GM19043 (cell line): ENCODE data around the gene ZEB2.

Experiments used
- ATAC-seq: cut with Tn5 transposase; IDR thresholded peaks from one replicate; pipeline ENCODE4 v1.9.1; 2021; ENCODE audit warnings: low read depth; ENCODE audit not compliant: unreplicated experiment

ZEB2 gene

DNA sequence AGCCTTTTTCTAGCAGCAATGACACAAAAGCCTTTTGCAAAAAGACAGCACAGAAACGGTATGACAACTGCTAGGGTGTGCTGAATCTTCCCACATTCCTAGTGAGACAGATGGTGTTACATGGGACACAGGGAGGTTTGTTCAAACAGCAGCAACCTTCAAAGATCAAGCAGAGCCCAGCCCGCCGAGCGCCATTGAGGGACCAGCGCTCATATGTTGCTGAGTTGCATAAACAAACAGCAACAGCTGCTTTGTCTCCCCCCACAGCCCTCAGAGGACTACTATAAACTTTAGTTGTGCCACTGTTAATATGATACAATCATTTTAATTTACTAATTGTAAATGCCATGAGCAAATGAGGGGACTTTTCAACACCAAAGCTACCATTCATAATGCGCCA lies 117.7 kb downstream of the ZEB2 start:
- ATAC-seq = no peak

DNA sequence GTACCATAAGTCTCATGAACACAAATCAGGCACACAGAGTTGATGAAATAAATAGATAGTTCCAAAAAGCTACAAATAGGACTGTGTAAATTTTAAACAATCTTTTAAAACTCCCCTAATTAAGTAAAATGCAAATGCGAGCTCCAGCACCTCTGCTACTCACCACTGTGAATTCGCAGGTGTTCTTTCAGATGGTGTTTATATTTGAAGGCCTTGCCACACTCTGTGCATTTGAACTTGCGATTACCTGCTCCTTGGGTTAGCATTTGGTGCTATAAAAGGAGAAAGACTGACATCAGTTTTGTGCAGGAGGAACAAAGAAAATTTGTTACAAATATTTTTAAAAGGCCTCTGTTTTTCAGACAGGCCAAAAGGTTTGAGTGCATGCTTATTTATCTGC lies 118.9 kb downstream of the ZEB2 start:
- ATAC-seq = no peak

DNA sequence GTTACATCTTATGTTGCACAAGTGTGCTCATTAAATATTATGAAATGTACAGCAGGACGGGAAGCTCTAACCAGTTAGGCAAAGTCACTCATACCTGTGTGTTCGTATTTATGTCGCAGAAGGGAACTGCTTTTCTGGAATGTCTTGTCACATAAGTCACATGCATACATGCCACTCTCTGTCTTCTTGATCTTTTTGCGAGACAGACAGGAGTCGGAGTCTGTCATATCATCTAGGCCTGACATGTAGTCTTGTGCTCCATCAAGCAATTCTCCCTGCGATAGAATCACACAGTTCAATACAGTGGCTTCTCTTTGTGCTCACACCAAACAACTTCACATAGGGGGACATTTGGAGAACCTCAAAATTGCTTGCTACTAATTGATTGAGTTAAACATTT lies 123.6 kb downstream of the ZEB2 start:
- ATAC-seq = no peak

DNA sequence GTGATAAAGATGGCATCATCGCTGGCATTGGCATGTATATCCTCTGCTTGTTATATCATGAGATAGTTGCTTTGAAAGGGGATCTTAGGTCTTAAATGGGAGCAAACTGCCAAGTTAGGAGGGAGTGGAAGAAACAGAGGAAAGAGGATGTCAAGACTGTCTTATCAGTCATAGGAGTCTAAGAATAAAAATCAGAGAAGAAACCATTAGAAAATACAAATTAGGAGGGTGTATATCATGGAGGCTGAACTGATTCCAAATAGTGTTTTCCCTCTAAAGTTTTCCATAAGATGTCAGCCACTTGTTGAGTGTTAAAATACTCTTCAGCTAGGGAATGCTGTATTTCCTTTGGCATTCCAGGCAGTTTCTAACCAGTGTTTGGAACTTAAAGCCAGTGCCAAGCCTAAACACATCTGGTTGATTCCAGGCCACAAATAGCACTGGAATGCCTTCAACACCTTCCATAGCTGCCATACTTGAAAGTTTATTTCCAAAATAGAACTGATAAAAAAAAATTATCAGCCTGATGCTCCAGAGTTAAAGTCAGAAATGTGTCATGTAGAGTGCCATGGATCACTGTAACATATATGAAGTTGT lies 129.4 kb downstream of the ZEB2 start:
- ATAC-seq = no peak

DNA sequence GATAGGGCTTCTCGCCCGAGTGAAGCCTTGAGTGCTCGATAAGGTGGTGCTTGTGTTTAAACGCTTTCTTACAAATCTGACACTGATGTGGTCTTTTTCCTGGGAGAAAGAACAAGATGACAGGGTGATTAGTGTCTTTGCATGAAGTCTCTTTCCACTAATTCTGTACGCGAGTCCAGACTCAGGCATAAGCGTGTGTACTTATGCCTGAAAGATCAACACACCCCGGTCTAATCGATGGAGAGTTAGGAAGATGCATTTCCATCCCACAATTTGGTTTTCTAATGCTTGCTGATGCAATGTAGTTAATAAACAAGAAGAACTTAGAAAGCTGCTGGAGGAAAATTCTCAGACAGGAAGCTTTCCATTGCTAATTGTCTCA lies 130.0 kb downstream of the ZEB2 start:
- no peak for ATAC-seq

DNA sequence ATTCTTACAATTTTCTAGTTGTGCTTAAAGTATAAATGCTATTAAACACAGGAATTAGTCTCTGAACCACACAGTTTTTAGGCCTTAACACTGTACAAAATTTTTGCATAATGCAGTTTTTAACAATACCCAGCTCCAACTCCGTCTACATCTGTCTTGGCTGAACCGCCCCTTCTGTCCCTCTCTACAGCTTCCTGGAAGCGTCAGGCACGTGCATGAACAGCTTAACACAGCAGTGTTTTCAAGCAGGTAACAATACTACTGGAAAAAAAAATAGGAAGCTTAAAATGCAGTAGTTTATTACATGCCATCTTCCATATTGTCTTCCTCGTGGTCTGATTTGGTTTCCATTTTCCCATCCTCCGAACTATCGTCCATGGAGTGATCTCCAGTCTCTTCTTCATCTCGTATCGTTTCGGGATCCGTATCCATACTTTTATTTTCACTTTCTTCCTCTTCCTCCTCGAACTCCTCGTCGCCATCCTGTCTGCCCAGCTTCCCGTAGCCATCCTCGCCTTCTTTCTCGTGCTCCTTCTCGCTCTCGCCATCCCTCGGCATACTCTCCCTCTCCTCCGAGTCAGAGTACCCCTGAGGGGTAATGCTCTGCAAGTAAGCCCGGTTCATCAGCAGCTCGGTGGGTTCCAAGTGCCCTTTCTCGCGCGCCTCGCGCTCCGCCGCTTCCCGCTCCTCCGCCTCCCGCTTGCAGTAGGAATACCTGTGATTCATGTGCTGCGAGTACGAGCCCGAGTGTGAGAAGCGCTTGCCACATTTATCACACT lies 130.6 kb downstream of the ZEB2 start:
- no peak for ATAC-seq

DNA sequence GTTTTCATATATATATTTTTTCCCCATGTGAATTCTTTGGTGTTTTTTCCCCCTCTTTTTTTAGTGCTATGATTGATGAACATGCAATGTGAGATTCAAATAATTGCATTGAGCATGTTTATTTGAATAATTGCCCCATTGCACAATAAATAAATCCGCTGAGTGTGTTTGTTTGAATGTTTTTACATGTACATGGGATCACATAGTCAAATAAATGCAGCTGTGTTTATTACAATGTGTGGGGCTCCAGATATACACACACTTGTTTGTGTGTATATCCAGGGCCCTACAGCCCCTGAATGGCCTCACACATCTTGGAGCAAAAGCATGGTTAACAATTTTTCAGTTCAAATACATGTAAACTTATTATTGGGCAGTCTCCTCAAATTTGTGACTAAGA lies 134.5 kb downstream of the ZEB2 start:
- ATAC-seq = no peak

DNA sequence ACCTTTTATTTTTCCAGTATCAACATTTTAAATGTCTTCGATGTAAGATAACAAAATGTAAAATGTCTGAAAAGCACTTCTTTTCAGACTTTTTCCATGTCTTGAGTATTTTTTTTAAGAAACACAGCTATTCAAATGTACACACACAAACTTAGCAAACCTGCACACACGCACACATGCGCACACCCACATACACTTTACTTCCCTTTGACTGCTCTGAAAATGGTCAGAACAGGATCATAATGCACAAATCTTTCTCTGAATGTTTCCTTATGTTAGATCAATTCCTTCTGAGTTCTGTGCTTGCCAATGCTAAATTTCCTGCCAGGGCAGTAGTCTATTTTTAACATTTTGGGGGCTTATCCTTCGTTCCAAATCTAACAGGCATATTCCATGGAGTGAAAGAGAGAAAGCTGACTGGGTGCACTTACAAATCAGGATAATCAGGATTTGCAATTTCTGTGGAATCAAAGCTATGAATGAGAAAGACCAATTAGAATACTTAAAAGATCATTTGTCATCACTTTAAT lies 136.3 kb downstream of the ZEB2 start:
- ATAC-seq = no peak

DNA sequence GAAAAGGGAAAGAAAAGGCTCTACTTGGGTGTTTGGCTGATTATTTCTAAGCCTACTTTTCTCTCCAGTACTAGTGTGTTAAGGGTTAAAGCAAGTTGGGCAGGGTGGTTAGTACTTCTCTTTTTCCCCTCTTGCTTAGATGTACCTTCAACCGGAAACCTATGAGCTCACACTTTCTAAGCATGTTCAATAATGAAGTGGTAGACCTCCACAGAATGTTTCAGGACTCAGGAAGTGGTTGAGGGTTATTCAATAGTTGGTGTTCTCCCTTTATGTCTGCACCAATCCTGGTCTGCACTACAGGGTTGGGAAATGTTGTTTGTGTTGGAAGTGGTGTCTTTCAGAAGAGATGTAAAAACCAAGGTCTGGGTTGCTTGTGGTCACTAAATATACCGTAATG lies 137.1 kb downstream of the ZEB2 start:
- peak; percentile 98 for ATAC-seq

DNA sequence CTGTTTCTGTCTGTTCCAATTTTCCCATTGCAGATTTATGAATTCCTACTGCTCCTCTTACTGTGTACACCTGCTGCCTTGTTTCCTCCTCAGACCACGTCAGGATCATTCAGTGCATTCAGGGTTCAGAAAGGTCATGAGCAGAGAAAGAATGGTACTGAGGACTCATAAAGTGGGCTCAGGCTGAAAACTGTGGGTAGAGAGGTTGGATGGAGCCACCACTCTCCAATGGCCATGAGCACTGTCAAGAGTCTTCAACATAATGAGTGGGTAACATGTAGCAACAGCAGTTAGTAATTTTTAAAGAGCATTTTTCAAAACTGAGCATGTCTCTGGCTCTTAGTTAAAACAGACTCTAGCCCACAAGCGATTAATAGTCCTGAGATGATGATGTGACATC lies 138.2 kb downstream of the ZEB2 start:
- ATAC-seq = no peak

DNA sequence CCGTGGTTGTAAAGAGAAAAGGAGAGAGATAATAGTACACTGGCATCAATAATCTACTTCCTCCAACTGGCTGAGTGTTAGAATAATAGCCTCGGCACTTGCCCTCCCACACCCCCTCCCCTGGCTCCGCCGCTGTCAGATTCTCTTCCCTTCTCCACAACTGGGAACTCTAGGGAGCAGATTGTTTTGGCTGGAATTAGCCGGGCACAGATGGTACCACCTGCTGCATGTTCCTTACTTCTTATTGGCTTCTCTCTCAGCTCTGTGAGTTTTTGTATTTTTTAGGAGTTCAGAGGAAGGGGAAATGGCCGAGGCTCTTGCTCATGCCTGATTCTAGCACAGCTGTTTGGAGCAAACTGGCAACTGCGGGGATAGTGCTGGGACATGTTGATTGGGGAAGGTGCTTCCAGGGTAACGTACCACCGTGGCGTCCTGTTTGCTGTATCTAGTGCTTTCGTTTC lies 140.0 kb downstream of the ZEB2 start:
- no peak for ATAC-seq

DNA sequence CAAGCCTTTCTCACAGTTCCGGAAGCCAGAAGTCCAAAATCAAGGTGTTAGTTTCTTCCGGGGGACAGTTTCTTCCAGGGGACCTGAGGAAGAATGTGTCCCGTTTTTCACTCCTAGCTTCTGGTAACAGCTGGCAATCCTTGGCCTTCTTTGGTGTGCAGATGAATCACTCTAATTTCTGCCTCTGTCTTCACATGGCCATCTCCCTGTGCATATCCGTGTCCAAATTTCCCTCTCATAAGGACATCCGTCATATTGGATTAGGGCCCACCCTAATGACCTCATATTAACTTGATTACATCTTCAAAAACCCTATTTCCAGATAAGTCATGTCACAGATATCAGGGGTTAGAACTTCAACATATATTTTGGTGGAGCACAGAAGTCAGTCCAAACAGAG lies 141.4 kb downstream of the ZEB2 start:
- ATAC-seq = no peak

DNA sequence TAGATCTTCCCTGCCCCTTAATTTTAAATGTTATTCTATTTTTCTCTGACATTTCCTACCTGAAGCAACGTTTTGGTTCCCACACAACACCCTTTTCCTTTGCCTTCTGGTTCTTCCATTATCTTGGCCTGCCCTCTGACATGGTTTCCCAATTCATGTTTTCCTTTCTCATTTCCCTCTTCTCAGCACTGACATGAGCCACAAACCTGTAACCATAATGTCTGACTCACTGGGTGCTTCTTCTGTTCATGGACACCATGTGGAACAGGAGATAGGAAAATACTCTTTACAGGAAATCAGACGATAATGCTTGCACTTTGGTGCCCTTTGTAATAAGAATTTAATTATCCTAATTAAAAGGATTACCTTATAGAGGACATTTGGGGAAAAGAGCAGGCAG lies 142.0 kb downstream of the ZEB2 start:
- no peak for ATAC-seq

DNA sequence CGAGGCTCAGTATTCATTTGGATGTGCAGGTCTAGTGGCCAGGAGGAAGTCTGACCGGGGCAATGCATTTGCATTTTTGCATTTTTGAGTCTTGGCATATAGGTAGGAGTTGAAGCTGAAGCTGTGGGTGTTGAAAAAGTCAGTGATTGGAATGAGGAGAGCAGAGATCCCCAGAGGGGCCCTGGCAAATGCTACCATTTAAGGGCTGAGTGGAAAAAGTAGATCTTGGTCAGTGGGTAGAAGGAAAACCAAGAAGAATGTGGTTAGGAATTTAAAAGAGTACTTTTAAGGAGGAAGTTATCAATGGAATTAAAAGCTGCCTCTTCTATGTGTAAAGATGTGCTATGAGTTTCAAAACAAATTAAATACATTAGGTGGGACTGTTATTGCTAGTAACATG lies 143.0 kb downstream of the ZEB2 start:
- no peak for ATAC-seq

DNA sequence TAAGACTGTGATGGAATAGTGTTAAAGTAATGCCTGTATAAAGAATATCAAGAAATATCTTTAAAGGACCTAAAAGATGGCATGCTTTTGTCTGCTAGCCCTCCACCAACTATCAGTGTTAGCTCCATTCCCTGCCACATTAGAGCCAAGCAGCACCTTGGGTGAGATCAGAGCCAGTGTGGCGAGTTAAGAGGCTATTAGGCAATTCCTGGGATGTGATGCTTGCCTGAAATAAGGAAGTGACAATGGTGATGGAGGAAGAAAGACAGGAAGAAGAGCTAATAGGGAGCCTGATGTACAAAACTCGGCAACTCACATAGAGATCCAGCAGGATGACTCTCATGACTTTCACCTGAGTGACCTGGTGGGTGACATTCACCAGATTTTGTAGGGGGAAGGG lies 143.5 kb downstream of the ZEB2 start:
- no peak for ATAC-seq

DNA sequence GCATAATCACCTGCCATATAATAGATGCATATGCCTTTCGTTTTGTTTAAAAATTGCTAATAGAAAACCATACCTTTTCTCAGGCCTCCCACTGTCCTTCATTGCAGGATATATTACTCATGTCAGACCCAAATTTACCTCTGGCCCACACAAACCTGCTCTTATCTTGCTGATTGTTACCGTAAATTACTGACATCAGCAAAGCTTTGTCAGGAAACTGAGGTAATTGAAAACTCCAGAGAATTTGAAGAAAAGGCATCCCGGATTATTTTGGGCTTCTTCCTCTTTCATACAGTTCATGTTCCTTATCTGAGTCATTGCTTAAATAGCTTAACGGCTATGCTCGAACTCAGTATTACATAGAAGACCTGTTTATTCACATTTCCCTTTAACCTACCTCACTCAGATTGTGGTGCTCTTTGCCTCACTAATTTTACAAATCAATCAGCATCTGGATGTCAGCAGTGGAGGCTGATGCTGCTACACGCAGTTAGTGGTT lies 145.7 kb downstream of the ZEB2 start:
- peak; percentile 70 for ATAC-seq

DNA sequence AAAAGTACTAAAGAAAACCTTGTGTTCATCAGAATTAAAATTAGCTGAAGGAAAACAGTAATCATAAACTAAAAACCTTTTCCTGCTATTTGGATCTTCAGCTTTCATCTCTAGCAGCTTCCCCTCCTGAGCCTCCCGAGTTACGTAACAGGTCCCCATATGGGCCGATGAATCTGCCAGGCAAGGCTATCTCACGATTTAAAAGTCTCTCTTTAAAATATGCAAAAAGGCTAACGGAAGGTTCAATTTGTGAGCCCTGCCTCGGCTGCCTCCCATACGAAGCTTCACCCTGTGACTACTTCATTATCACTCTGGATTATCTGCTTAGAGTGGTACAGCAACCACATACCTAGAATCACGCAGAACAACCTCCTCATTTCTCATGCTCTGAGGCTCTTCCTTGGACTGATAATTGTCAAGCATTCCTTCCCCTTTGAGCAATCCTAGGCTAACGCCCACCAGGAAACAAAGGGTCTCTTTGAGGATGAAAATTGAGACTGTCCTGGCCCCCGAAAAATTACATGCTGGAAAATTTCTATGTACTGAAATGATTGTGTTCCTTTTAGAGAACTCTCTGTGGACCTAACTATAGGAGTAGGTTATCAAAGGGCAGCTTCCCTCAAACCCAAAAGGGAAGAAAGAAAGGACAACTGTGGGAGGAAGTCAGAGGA lies 147.4 kb downstream of the ZEB2 start:
- no peak for ATAC-seq

DNA sequence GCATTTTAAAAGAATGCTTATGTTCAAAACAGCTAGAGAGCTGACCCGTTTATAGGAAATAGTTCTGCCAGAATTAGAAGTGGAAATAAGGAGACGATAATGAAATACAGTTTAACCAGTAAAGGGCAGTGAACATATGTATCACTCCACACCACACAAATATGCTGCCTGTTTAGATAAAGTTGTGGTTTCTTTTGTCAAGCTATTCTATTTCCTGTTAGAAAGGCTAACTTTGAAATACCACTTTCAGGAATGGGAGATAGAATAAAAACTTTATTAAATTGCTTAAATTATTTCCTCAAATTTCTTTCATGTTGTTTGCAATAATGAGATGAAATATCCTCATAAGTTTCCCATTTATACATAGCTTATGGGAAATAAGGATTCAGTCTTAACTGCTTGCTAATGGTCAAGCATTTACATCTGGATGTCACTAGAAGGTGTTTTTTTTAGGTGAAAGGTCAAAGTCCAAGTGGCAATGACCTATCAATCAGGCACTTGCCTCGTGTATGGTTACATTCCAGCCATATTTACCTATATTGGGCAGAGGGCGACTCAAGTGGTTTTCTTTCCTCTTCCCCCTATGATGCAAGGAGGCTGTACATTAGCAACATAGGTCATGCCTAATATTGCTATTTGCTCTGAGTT lies 148.9 kb downstream of the ZEB2 start:
- ATAC-seq = no peak

DNA sequence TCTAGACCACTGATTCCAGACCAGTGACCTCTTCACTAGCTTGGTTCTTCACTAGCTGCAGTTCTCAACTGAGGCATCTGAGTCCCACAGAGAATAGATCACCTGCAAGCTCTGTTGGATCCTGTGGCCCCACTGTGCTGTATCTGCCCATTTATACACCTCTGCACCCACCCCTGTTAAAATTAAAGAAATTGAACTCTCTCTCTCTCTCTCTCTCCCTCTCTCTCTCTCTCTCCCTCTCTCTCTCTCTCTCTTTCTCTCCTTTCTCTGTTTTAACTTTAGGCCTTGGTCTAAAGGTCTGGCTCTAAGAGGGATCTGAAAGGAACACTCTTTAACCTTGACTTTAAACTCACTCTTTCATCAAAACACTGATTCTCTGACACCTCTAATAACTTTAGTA lies 150.5 kb downstream of the ZEB2 start:
- no peak for ATAC-seq

DNA sequence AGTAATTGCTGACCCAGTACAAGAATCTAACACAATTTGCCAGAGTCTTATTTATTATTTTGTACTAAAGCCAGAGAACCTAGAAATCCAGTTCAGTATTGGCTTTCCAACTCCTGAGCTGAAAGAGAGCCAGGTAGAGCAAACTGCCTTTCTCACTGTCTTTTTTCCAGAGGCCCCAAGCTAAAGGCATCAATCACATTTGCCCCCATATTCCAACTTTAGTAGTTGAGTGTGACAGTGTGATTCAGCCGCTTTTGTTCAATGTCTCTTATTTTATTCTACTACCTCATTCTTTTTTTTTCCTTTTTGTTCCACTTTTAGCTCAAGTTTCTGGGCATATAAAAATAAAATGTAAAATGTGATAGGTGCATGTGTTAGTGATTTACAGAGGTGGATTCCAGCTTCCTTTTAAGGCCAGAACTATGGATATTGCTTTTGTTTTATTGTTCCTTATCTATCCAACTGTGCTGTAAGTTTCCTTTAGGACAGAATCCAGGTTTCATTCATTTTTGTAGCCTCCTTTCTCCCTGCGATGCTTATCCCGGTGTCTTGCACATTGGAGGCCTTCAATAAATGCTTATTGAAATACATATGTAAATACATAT lies 153.0 kb downstream of the ZEB2 start:
- no peak for ATAC-seq
